Fibroblast of villous mesenchyme (primary cell): ENCODE results near the gene TNRC6A. TPM values are rescaled to one million over a fixed set of nuclear protein-coding genes. Genes with fewer than 3 reads are reported as not detected.

ENCODE experiments used
- DNase-seq: peaks from one replicate; pipeline ENCODE4 v3.0.0-alpha.2; 2010; ENCODE audit warnings: low read depth
- H3K4me3 ChIP-seq: 2 replicates; pipeline ENCODE4 v1.5.1; 2011; ENCODE audit warnings: low read depth, mild to moderate bottlenecking, low read length
- total RNA-seq: library from RNA; depleted of rRNA; stranded (reverse); fragments of >200 nt; gene quantifications from 2 replicates; pipeline ENCODE4 v1.2.3, GENCODE V29; 2012
- TF ChIP-seq, protein P1 (sequence below): IDR thresholded peaks from 2 replicates; pipeline ENCODE4 v1.5.1; 2012; ENCODE audit warnings: low read depth, mild to moderate bottlenecking, low read length; ENCODE audit not compliant: insufficient read depth

Gene TNRC6A
- total RNA-seq = 48.0 and 66.9 TPM in 2 replicates

DNA sequence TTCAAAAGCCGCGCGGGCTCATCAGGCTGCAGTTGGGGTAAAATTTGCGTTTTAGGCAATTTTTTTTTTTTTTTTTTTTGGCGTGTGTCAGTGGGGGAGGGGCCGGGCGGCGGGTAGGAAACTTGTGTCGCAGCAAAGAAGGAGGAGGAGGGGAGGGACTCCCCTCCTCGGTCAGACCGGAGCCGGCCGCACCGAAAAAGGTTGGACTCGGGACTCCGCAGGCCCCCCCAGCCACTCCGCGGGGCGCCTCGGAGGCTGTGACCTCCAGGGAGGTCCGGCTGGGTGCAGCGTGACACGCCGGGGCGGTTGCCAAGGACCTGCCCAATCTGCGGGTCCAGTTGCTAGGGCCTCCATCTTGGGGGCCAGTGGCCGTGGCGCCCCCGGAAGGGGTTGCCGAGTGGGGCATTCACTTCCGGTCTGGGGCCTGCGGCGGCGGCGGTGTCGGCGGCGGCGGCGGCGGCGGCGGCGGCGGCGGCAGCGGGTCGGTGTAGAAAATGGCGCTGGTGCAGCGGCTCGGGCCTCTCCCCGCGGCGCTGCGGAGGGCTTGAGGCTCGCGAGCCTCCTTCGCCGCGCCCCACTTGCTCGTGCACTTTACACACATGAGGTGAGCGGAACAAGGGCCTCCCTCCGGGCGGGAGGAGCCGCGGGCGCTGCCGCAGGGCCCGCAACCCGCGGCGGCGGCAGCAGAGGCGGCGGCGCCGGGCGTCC is at the start of gene TNRC6A:
Gene TNRC6A, plus strand, starts transcription at position 409 of the 708 bp plus-strand sequence. Its CDS starts 191 bp downstream, at position 600.
- peak within 1 kb of the TSS; percentile 95 for H3K4me3 ChIP-seq
- peak; percentile 90 for DNase-seq
- TF ChIP-seq, protein P1, sequence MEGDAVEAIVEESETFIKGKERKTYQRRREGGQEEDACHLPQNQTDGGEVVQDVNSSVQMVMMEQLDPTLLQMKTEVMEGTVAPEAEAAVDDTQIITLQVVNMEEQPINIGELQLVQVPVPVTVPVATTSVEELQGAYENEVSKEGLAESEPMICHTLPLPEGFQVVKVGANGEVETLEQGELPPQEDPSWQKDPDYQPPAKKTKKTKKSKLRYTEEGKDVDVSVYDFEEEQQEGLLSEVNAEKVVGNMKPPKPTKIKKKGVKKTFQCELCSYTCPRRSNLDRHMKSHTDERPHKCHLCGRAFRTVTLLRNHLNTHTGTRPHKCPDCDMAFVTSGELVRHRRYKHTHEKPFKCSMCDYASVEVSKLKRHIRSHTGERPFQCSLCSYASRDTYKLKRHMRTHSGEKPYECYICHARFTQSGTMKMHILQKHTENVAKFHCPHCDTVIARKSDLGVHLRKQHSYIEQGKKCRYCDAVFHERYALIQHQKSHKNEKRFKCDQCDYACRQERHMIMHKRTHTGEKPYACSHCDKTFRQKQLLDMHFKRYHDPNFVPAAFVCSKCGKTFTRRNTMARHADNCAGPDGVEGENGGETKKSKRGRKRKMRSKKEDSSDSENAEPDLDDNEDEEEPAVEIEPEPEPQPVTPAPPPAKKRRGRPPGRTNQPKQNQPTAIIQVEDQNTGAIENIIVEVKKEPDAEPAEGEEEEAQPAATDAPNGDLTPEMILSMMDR = no peak

DNA sequence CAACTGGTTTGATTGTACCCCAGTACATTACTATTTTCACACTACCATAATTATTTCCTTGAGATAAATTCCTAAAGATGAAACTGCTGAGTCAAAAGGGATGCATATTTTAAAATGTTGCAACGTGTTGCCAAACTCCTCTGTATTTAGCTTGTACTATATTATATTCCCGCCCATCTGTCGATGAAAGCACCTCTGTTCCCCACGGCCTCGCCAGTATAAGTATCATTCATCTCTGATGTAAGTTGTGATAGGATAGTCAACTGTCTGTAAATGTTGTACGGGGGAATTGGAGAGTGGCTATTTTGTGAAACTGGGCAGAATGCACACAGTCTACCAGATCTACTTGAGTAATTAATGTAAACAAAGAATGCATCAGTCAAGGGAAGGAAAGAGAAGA is 47.7 kb upstream of the TNRC6A start:
- DNase-seq = peak; percentile 80
- TF ChIP-seq, protein P1 = no peak
- H3K4me3 ChIP-seq = no peak overlapping the region

DNA sequence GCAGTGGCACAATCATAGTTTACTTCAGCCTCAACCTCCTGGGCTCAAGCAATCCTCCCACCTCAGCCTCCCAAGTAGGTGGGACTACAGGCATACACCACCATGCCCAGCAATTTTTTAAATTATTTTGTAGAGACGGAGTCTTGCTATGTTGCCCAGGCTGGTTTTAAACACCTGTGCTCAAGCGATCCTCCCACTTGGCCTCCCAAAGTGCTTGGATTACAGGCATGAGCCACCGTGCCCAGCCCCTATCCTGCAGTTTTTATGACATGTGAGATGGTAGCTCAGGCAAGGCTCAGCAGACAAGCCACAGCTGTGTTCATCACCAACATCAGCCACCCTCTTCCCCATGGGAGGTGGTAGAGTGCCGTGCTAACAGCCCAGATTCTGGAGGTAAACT is 46.2 kb upstream of the TNRC6A start:
- TF ChIP-seq, protein P1 = no peak
- no peak overlapping the region for H3K4me3 ChIP-seq
- DNase-seq = no peak

DNA sequence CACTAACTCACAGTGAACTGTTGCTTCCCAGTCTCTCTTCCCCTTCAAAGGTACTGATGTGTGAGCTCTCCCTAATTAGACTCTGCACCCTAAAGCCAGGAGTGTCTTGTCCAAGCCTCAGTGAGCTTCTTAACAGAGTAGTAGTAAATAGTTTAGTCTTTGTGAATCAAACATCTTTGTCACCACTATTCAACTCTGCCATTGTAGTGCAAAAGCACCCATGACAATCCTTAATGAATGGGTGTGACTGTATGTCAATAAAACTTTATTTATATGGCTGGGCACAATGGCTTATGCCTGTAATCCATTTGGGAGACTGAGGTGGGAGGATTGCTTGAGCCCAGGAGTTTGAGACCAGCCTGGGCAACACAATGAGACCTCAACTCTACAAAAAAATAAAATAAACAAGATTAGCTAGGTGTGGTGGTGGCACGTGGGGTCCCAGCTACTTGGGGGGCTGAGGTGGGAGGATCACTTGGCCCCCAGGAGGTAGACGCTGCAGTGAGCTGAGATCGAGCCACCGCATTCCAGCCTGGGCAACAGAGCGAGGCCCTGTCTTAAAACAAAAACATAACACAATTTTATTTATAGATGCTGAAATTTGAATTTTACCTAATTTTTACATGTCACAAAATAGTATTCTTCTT is 45.5 kb upstream of the TNRC6A start:
- DNase-seq = no peak
- no peak overlapping the region for H3K4me3 ChIP-seq
- TF ChIP-seq, protein P1 = no peak

DNA sequence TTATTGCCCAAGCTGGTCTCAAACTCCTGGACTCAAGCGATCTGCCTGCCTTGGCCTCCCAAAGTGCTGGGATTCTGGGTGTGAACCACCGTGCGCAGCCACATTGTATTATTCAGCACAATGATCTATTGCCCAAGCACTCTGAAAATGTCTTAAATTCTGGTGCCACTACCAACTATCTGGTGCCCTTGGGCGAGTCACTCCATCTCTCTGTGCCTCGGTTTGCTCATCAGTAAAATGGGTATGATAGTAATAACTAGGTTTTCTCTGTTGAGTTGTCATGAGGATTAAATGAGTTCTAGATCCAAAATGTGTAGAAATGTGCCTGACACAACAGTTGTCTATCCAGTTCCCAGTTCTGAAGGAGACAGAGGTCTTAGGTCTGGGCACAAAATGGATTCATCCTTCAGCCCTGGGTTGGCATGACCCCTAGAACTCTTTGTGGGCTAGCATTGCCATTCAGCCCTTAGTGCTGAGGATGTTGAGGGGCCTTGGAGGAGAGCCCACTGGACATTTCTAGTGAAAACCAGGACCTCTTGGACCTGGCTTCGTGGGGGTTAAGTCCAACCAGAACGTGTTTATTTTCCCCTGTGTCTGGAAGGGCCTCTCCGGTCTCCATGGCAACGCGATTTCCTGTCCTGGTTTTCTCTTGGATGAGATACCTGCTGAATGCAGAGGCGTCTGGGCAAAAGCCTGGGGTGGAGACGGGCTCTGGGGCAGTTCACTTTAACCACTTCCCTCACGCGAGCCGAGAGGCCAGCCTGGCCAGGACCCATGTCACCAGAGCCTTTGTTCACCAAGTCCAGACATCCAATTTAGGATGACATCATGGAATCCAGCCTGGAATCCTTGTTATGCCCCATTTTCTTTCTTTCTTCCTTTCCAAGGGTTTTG is 43.7 kb upstream of the TNRC6A start:
- DNase-seq = peak; percentile 86
- no peak overlapping the region for H3K4me3 ChIP-seq

DNA sequence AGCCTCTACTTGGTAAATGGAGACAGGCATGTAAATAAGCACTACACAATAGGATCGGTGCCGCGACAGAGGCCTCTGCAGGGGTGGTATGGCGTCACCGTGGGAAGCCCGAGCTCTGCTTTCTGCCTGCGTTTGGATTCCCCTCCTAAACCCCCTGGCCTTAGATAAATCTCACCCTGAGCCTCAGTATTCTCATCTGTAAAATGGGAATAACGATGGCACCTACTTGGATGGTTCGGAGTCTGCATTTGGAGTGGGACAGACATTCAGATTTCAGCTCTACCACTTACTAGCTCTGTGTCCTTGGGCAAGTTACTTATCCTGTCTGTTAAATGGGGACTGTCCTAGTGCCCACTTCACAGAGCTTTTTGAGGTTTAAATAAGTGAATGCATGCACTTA is 42.8 kb upstream of the TNRC6A start:
- TF ChIP-seq, protein P1 = no peak
- no peak for DNase-seq

More for the DNA sequence above, 43.7 kb upstream of the TNRC6A start:
- TF ChIP-seq, protein P1 = no peak

More for the DNA sequence above, 42.8 kb upstream of the TNRC6A start:
- no peak overlapping the region for H3K4me3 ChIP-seq
